ENCODE results near the gene CCNT2.

Gene CCNT2

DNA sequence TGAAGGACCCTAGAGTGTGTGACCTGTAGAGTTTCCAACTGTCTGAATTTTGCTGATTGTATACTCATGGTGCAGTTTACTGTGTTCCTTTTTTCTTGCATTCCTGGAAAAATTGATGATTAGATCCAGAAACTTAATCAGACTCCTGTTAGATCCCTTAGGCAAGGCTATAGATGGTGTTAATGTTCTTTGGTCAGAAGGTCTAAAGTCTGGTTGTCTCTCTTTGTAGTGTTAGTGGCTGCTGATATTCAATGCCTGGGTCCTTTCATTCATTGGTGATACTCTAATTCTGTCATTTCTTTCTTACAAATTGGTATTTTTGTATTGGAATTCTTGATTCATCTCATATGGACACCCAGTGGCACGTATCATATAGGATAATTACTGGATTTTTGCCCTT lies 6.3 kb downstream of the CCNT2 start:
- H3K4me1 ChIP-seq (ENCODE audit: control insufficient read depth in 1 of 2, insufficient read depth in 2 of 2, low read length in 2 of 2): peaks cover 0 to 1% of the 10 kb centered on the region in 2 experiments
- no peak overlapping the region for H3K9ac ChIP-seq (ENCODE audit: low read length)

DNA sequence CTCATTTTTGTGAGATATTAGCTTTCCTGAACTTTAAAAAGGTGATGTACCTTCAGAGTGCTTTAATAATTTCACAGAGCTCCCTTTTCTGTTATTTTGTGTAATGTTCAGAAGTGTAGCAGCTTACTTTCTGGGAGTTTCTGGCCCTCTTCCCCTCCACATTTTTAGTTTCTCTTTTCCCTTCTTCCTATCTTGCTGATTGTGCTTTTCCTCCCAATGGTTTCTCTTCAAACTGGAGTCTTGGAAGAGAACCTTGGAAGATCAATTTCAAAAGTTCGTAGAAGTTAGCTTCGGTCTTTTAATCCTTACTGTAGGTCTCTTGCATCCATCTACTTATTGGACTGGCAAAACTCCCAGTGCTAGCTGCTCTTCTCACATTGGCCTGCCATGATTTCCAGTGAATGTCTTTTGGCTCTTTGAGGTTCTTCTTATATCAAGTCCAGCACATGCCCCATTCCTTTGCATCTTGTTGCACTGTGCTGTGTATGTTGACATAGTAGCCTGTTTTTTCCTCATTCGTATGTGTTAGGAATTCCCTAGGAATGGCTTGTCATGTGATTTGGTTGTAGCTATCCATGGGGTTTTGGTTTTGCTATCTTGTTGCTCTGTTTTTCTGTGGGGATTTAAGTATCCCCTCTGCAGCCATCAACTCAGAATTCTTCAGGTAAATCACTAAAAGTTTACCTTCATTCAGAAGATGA lies 7.8 kb downstream of the CCNT2 start:
- H3K79me1 ChIP-seq (ENCODE audit: low read length): no peaks in the 10 kb centered on the region
- H3K18ac ChIP-seq (ENCODE audit: low read length): no peak overlapping the region
- WGBS (ENCODE audit: extremely low coverage, insufficient coverage, insufficient read length): no CpG with 5 or more reads among the region's 3 CpGs
- peaks cover 4 to 11% of the 10 kb centered on the region in 2 experiments for H3K36me3 ChIP-seq (ENCODE audit: control insufficient read depth in 1 of 2, insufficient read depth in 2 of 2, low read length in 2 of 2)
- H3K4me2 ChIP-seq (ENCODE audit: low read length): no peak overlapping the region
- no peak overlapping the region for H4K91ac ChIP-seq (ENCODE audit: low read depth, low read length)
- H2BK12ac ChIP-seq (ENCODE audit: low read length): no peak overlapping the region
- H3K14ac ChIP-seq (ENCODE audit: low read length): no peak overlapping the region
- H3K27me3 ChIP-seq (ENCODE audit: insufficient read depth, low read length): no peaks in the 10 kb centered on the region
- peak overlapping the region; percentile 23 for H4K8ac ChIP-seq (ENCODE audit: low read depth, low read length)
- no peak overlapping the region for H2AFZ ChIP-seq (ENCODE audit: insufficient read depth, low read length, poor library complexity)
- no peak overlapping the region for H3K9ac ChIP-seq (ENCODE audit: low read length)
- H4K12ac ChIP-seq (ENCODE audit: low read depth, low read length): no peak overlapping the region
- no peaks in the 10 kb centered on the region for H3K9me3 ChIP-seq (ENCODE audit: insufficient read depth, low read depth, low read length)
- H3K4me1 ChIP-seq (ENCODE audit: control insufficient read depth in 1 of 2, insufficient read depth in 2 of 2, low read length in 2 of 2): peaks cover 0 to 1% of the 10 kb centered on the region in 2 experiments
- H3K23ac ChIP-seq (ENCODE audit: low read length): no peak overlapping the region
- peak overlapping the region; percentile 93 for H3K4ac ChIP-seq (ENCODE audit: low read depth, low read length)
- no peak overlapping the region for H2BK120ac ChIP-seq (ENCODE audit: insufficient read depth, low read length, poor library complexity)
- H3K4me3 ChIP-seq (ENCODE audit: low read depth, low read length): no peak overlapping the region
- no peak overlapping the region for H3K27ac ChIP-seq (ENCODE audit: low read depth, low read length)
- H2BK5ac ChIP-seq (ENCODE audit: low read depth, low read length, poor library complexity): no peak overlapping the region
- peaks cover 15% of the 10 kb centered on the region for H3K79me2 ChIP-seq (ENCODE audit: control insufficient read depth, insufficient read depth, low read length, poor library complexity)
- no peak overlapping the region for H2AK5ac ChIP-seq (ENCODE audit: low read length)
- peak in 1 of 2 donors; percentile 5 for DNase-seq

More for the DNA sequence above, 6.3 kb downstream of the CCNT2 start:
- peaks cover 17% of the 10 kb centered on the region for H3K79me2 ChIP-seq (ENCODE audit: control insufficient read depth, insufficient read depth, low read length, poor library complexity)
- DNase-seq: no peak
- H3K4me2 ChIP-seq (ENCODE audit: low read length): no peak overlapping the region
- H2BK5ac ChIP-seq (ENCODE audit: low read depth, low read length, poor library complexity): no peak overlapping the region
- no peaks in the 10 kb centered on the region for H3K27me3 ChIP-seq (ENCODE audit: insufficient read depth, low read length)
- H3K79me1 ChIP-seq (ENCODE audit: low read length): no peaks in the 10 kb centered on the region
- no CpG with 5 or more reads among the region's 1 CpG for WGBS (ENCODE audit: extremely low coverage, insufficient coverage, insufficient read length)
- no peak overlapping the region for H4K12ac ChIP-seq (ENCODE audit: low read depth, low read length)
- H2AFZ ChIP-seq (ENCODE audit: insufficient read depth, low read length, poor library complexity): no peak overlapping the region
- H3K23ac ChIP-seq (ENCODE audit: low read length): no peak overlapping the region
- no peak overlapping the region for H3K14ac ChIP-seq (ENCODE audit: low read length)
- no peak overlapping the region for H3K4me3 ChIP-seq (ENCODE audit: low read depth, low read length)
- H3K4ac ChIP-seq (ENCODE audit: low read depth, low read length): peak overlapping the region; percentile 94
- H2AK5ac ChIP-seq (ENCODE audit: low read length): no peak overlapping the region
- peaks cover 4 to 11% of the 10 kb centered on the region in 2 experiments for H3K36me3 ChIP-seq (ENCODE audit: control insufficient read depth in 1 of 2, insufficient read depth in 2 of 2, low read length in 2 of 2)
- H2BK12ac ChIP-seq (ENCODE audit: low read length): no peak overlapping the region
- no peaks in the 10 kb centered on the region for H3K9me3 ChIP-seq (ENCODE audit: insufficient read depth, low read depth, low read length)
- no peak overlapping the region for H2BK120ac ChIP-seq (ENCODE audit: insufficient read depth, low read length, poor library complexity)
- no peak overlapping the region for H4K91ac ChIP-seq (ENCODE audit: low read depth, low read length)
- H4K8ac ChIP-seq (ENCODE audit: low read depth, low read length): no peak overlapping the region
- no peak overlapping the region for H3K27ac ChIP-seq (ENCODE audit: low read depth, low read length)
- no peak overlapping the region for H3K18ac ChIP-seq (ENCODE audit: low read length)

DNA sequence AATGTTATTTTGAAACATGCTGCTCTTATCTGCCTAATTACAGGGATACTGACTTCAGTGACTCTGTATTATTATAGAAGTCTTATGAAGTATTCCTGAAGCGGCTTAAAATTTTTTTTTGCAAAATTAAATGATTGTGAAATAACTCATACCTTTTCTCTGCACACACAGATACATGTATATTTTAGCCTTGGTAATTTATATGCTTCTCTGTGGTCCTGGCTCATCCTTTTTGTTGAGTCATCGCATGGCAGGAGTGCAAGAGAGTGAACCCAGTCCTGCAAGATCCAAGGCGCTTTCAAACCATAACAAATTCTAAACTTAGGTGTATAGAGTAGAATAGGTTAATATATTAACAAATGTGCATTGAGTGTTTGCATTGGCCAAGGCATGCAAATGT lies 8.6 kb downstream of the CCNT2 start:
- Histone ChIP-seq H2BK5ac (ENCODE audit: low read depth, low read length, poor library complexity) (no peak overlapping the region), H2BK12ac (ENCODE audit: low read length) (no peak overlapping the region), H3K9me3 (ENCODE audit: insufficient read depth, low read depth, low read length) (no peaks in the 10 kb centered on the region), H3K36me3 (ENCODE audit: control insufficient read depth in 1 of 2, insufficient read depth in 2 of 2, low read length in 2 of 2) (peaks cover 7 to 11% of the 10 kb centered on the region in 2 experiments), H3K4me2 (ENCODE audit: low read length) (no peak overlapping the region), H3K9ac (ENCODE audit: low read length) (no peak overlapping the region), H4K12ac (ENCODE audit: low read depth, low read length) (no peak overlapping the region), H3K4ac (ENCODE audit: low read depth, low read length) (no peak overlapping the region), H3K18ac (ENCODE audit: low read length) (no peak overlapping the region), H2AFZ (ENCODE audit: insufficient read depth, low read length, poor library complexity) (no peak overlapping the region), H3K27ac (ENCODE audit: low read depth, low read length) (no peak overlapping the region), H3K79me1 (ENCODE audit: low read length) (no peaks in the 10 kb centered on the region), H3K27me3 (ENCODE audit: insufficient read depth, low read length) (no peaks in the 10 kb centered on the region), H4K91ac (ENCODE audit: low read depth, low read length) (no peak overlapping the region), H2AK5ac (ENCODE audit: low read length) (no peak overlapping the region), H3K79me2 (ENCODE audit: control insufficient read depth, insufficient read depth, low read length, poor library complexity) (peaks cover 16% of the 10 kb centered on the region), H3K14ac (ENCODE audit: low read length) (no peak overlapping the region), H3K4me3 (ENCODE audit: low read depth, low read length) (no peak overlapping the region), H3K23ac (ENCODE audit: low read length) (no peak overlapping the region), H3K4me1 (ENCODE audit: control insufficient read depth in 1 of 2, insufficient read depth in 2 of 2, low read length in 2 of 2) (peaks cover 0 to 1% of the 10 kb centered on the region in 2 experiments), H4K8ac (ENCODE audit: low read depth, low read length) (no peak overlapping the region), H2BK120ac (ENCODE audit: insufficient read depth, low read length, poor library complexity) (no peak overlapping the region)
- DNase-seq: no peak
- no CpG with 5 or more reads among the region's 3 CpGs for WGBS (ENCODE audit: extremely low coverage, insufficient coverage, insufficient read length)

DNA sequence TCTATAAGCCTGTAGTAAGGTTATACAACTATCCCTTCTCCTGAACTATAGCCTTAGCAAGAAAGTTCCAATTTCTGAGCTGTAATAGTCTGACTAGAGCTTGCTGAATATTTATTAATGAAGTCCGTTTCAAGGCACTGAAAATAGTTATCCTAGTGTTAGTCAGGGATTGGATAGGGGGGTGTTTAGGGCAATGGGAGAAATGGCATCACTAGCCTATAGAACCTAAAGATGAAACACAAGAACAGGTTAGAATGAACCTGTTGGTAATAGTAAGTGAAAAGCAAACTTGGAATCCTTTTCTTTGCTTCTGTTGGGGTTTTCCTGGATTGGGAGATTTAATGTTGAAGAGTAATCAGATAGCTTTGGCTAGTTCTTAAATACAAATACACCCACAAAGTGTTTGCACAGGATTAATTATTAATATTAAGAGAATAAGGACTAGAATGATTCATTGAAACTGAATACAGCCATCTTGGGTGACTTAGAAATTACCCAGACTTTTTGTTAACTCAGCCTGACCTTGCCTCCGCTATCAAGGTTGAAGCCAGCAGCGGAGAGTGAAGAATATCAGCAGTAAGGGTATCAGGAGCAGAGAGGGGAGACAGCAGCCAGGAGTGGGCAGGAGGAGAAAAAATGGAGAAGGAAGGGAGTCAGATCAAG lies 14.4 kb downstream of the CCNT2 start:
- Histone ChIP-seq H3K23ac (ENCODE audit: low read length) (no peak overlapping the region), H4K8ac (ENCODE audit: low read depth, low read length) (no peak overlapping the region)

More for the DNA sequence above, 14.4 kb downstream of the CCNT2 start:
- no peaks in the 10 kb centered on the region for H3K9me3 ChIP-seq (ENCODE audit: insufficient read depth, low read depth, low read length)
- no peak overlapping the region for H2AFZ ChIP-seq (ENCODE audit: insufficient read depth, low read length, poor library complexity)
- no peaks in the 10 kb centered on the region for H3K4me1 ChIP-seq (ENCODE audit: control insufficient read depth in 1 of 2, insufficient read depth in 2 of 2, low read length in 2 of 2)
- H2BK120ac ChIP-seq (ENCODE audit: insufficient read depth, low read length, poor library complexity): no peak overlapping the region
- H3K4me2 ChIP-seq (ENCODE audit: low read length): no peak overlapping the region
- peak overlapping the region; percentile 92 for H3K4ac ChIP-seq (ENCODE audit: low read depth, low read length)
- H3K27ac ChIP-seq (ENCODE audit: low read depth, low read length): no peak overlapping the region
- no peak overlapping the region for H3K18ac ChIP-seq (ENCODE audit: low read length)
- peaks cover 8% of the 10 kb centered on the region for H3K79me2 ChIP-seq (ENCODE audit: control insufficient read depth, insufficient read depth, low read length, poor library complexity)
- H3K4me3 ChIP-seq (ENCODE audit: low read depth, low read length): no peak overlapping the region
- H3K14ac ChIP-seq (ENCODE audit: low read length): no peak overlapping the region
- WGBS (ENCODE audit: extremely low coverage, insufficient coverage, insufficient read length): no CpG with 5 or more reads among the region's 3 CpGs
- H3K27me3 ChIP-seq (ENCODE audit: insufficient read depth, low read length): no peaks in the 10 kb centered on the region
- no peak overlapping the region for H2AK5ac ChIP-seq (ENCODE audit: low read length)
- H2BK12ac ChIP-seq (ENCODE audit: low read length): no peak overlapping the region
- no peak overlapping the region for H4K12ac ChIP-seq (ENCODE audit: low read depth, low read length)
- peaks cover 3 to 14% of the 10 kb centered on the region in 2 experiments for H3K36me3 ChIP-seq (ENCODE audit: control insufficient read depth in 1 of 2, insufficient read depth in 2 of 2, low read length in 2 of 2)
- no peak overlapping the region for H4K91ac ChIP-seq (ENCODE audit: low read depth, low read length)
- DNase-seq: no peak
- H3K9ac ChIP-seq (ENCODE audit: low read length): no peak overlapping the region
- no peaks in the 10 kb centered on the region for H3K79me1 ChIP-seq (ENCODE audit: low read length)
- H2BK5ac ChIP-seq (ENCODE audit: low read depth, low read length, poor library complexity): no peak overlapping the region

Data from trophoblast cell (in vitro differentiated cells and primary cell).